ENCODE data around the gene APOBEC4.
A peak's percentile ranks its signal among the peaks of the same experiment; 100 is the strongest.
"Not testable (repeated sequence)": the region's sequence is repeated elsewhere in the genome, so short reads cannot be mapped to it uniquely, and the experiment has no call there.

APOBEC4 gene

GRCh38 chr1:183635606-183636333 lies 17.3 kb downstream of the APOBEC4 start, which contains the start of gene ARPC5:
Gene ARPC5 (minus strand): TSS chr1:183635783. CDS start chr1:183635659, 124 bp downstream.
- peak; percentile 85 to 99 (median 96) for DNase-seq

GRCh38 chr1:183635099-183635605 lies 18.0 kb downstream of the APOBEC4 start:
- DNase-seq = peak in 8 of 56 donors; percentile 36 to 62 (median 50)

DNA sequence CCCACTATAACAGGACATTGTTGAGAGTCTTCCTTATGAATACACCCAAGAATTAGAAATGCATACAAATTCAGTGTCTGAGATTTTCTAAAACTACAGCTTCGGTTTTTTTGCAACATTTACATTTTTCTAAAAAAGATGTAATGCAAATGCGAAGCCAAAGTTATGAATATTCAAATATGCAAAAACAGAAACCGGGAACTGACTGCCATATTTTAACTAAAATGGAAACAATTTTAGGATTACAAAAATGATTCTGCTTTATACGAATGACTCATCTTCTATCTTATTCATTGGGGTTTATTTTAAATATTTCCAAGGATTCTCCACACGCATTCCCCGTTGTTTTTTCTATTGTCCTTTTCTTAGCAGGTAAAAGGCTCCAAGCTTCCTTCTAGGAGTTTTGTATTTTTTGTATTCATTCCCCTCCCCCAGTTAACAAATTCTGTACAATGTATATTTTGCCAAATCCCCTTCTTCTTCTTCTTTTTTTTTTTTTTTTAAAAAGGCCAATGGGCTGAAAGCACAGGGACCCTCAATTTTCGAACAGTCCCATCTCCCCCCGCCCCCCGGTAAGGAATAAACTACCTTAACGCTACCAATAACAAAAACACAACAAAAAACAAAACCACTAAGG lies 18.6 kb downstream of the APOBEC4 start:
- DNase-seq = no peak

DNA sequence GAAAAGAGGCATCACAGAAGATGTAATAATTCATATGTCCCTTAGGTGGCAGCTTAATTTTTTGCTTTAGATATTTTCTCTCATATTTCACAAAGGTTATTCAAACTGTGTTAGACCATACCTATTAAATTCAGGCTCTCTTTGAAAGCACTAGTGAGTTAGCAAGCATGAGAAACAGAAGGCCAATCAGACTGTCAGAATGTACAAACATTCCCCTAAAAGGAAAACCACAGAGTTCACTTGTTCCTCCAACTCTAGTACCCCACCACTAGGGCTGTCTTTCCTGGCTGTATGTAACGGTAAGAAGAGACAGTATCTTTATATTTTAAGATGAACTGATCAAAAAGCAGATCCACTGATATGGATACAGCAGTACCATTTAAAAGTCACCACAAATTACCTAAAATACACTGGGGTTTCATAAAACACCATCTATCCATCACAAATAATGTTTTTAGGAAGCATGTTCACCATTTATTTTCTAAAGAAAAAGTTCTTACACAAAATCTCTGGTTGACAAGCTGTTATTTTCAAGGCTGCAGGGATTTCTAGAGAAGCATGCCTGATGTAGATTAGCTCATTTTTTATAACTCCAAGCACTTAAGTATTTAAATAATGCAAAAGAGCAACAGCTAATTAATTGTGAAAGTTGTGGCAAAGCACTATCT lies 19.3 kb downstream of the APOBEC4 start:
- DNase-seq = peak in 3 of 56 donors; percentile 5 to 47 (median 16)

DNA sequence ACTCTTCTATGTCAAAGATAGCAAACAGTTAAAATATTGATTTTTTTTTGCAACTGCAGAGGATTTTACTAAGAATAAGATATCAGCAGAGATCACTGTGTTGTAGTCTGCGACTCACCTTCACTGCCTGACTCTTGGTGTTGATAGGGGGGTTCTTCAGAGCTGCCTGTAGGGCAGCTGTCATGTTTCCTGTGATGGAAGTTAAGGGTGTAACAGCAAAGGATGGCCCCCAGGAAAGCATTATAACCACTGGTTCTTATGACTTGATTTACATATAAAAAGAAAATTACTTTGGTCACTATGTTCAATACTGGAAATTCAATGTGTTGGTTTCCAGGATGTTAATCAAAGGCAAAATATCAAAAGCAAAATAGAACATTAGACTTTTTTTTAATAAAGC lies 20.2 kb downstream of the APOBEC4 start:
- DNase-seq = no peak

- no peak for DNase-seq
Measured at GRCh38 chr1:183632114-183632513, 21.0 kb downstream of the APOBEC4 start.

DNA sequence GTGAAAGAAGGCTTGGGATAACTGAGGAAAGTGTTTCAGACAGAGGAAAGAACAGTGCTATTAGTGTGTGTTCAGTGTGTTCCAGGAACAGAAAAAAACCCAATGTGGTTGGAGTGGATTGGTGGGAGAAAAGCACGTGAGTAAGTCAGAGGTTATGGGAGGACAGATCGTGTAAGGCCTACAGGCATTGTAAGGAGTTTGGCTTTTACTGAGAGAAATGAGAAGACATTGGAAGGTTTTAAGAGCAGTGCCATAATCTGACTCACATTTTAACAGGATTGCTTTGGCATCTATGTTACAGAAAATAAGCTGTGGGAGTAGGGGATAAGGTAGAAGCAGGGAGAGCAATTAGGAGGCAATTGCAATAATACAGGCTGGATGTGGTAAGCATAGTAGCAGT lies 22.4 kb downstream of the APOBEC4 start:
- peak in 6 of 56 donors; percentile 7 to 37 (median 16) for DNase-seq

DNA sequence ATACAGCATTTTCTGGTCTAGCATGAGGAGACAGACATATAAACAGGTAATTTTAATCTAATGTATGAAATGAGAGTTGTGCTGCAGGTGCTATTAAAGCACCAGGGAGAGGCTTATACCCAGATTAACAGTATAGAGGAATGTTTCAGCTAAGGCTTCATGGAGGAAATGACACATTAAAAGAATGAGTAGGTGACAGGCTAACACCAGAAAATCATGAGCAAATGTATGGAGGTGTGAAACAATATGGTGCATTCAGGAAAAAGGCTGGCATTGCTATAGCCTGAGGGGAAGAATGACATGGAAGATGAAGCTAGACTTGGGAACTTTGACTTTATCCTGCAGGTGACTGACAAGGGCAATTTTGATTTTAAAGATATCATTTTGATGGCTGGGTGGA lies 24.6 kb downstream of the APOBEC4 start:
- no peak for DNase-seq

DNA sequence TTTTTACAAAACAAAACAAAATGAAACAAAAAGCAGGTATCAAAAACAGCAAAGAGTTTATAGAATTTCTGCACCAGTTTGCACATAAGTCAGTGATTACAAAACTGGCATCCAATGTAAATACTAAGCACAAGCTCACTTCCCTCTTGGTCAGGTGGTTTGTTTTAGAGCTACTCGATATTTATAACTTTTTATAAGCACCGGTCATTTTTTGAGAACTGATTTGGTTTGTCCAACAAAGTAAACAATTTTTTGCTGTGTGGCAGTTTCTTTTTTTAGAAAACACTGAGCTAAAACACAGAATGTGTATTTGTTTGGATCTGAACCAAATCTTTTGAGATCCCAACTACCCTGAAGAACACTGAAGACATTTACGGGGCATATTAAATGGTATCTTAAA lies 26.9 kb downstream of the APOBEC4 start:
- DNase-seq = not testable (repeated sequence)

DNA sequence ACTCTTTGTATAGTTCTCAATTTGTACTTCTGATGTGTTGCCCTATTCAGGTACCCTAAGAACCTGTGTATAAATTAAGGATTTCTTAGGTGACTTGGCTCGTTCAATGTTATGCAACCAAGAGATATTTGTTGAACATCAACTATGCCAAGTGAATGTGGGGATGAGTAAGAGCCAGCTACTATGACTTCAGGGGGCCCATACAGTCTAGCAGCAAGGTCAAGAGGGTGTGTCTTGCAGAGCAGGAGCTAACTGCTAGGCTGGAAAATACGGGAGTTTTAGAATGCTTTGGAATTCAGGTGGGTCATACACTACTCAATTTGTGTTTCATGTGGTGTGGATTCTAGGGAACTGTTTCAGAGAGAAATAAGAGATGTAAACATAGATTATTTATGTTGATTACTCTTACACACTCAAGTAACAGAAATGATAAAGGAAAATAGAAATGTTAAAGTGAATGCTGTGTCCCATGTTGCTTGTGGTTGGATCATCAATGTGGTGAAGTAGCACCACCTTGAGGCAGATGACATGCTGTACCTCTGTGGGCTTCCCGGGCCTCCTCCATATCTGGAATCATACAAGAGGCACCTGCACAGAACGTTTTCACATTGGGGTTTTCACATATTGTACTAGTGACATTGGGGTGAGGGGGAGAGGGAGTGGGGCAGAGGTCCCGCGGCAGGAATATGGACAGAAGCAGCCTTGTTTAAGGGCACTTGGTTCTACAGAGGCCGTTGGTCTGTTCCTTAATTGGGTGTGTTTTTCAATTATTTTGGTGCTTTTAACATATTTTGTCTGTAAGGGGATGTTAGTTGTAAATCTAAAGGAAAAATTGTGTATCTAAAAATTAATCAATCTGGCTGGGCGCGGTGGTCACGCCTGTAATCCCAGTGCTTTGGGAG lies 30.0 kb downstream of the APOBEC4 start:
- DNase-seq = peak in 31 of 56 donors; percentile 7 to 76 (median 30)

GRCh38 chr1:183622013-183622412 lies 31.1 kb downstream of the APOBEC4 start:
- no peak for DNase-seq

- no peak for DNase-seq
Measured at GRCh38 chr1:183620311-183620710, 32.8 kb downstream of the APOBEC4 start.

DNA sequence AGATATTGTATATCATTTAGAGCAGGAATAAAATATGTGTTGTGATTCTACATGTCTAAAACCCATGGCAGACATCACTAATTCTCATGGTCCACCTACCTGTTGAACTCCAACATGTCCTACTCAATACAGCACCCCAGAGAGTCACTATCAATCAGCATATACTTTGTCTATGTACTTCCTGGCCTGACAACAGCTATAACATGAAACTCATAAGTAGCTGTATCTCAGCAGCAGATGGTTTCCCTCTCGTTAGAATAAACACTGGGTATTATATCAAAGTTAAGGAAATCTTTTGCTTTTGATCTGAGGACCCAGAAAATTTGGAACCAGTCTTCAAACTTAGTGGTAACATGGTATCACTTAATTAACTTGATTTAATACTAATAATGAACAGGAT lies 33.3 kb downstream of the APOBEC4 start:
- no peak for DNase-seq

GRCh38 chr1:183618202-183618601 lies 34.9 kb downstream of the APOBEC4 start:
- DNase-seq = not testable (repeated sequence)

- not testable (repeated sequence) for DNase-seq
Measured at GRCh38 chr1:183612975-183613374, 40.1 kb downstream of the APOBEC4 start.

- DNase-seq = no peak
Measured at GRCh38 chr1:183612407-183612806, 40.7 kb downstream of the APOBEC4 start.

DNA sequence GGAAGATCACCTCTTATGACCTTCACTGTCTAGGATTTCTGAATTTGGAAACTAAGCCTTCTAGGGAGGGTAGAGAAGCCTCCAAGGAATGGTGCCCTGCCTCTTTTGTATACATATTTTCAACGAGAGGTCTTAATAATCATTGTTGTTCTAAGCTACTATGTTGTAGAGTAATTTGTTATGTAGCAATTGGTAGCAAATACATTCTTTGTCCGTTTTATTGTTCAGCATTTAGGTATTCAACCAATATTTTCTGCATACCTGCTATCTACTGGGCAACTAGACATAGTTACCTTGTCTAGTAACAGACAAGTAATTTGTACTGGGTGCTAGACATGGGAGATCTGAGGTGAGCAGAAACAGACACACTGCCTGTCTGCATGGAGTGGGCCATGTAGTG lies 42.1 kb downstream of the APOBEC4 start:
- no peak for DNase-seq

DNA sequence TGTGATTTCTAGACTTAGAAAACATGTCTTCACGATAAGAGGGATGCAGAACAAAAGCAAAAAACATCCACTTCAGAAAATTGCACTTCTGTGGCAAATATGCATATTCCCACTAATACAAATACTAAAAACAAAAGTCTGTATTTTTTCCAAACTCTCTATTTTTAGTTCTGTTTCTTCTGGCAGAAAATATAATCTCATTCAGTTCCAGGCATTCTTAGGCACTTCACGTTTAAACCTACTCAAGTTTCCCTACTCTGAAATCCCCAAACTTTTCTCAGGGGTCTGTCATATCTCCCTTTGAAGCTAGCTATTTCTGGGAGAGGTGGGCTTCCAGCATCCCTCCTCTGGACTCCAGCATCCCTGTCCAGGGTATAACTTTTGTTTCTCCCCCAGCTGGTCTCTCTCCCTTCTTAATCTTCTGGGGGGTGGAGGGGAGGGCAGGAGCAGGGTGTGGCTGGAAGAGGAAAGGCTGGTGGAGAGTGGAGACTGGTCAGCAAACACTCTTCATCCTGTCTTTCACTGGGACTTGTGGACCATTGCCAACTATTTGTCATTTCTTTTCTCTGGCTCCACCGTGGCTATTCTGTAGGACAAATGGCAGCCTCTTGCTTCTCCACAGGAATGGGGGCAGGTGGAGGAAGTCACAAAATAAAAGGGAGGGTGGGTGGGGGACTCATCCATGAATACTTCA lies 43.2 kb downstream of the APOBEC4 start:
- DNase-seq = no peak

- DNase-seq = peak in 39 of 56 donors; percentile 14 to 88 (median 50)
Measured at GRCh38 chr1:183609313-183609712, 43.8 kb downstream of the APOBEC4 start.

DNA sequence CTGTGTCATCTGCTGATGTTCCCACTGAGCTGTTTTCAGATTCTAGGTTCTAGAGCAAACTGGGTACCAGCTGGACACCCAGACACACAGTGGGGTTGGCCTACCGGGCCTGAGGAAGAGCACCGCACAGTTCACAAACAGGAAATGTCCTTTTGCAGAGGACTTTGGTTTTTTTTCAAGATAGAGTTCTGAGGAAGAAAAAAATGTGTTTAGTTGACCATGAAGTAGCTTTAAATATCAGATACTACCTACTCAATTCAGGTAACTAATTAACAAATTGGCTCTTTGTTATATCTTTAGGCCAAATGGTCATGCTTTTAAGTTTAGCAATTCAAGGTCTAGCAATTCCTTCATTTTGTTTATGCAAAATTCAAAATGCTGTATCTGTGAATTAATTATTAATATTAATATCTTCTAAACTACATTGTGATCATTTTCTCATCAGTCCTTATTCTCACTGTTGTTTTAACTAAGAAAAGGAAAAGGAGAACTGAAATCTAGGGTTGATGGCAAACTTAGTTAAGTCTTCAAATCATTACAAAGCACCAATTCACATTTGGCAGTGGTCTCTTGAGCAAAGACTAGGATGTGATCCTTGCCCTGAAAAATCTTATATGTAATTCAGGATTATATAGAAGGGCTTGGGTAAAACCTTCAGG lies 45.7 kb downstream of the APOBEC4 start:
- no peak for DNase-seq

All from amygdala (tissue), 56 donors.